ENCODE measurements around the gene MCTP1. TPM values are rescaled to one million over a fixed set of nuclear protein-coding genes. Genes with fewer than 3 reads are reported as not detected.
A peak's percentile ranks its signal among the peaks of the same experiment; 100 is the strongest.

Gene MCTP1
- polyA plus RNA-seq (2013) = 34.6 TPM

GRCh38 chr5:95284572-95285408 lies at the start of gene MCTP1:
TSS of gene MCTP1 (minus strand) at chr5:95285094.
- ChIA-PET POLR2A (no interaction called here), CTCF (interaction anchor here (0.6 to 2.2 kb wide), 9 partner anchors 10 to 315 kb away, joined by 3 to 7 read pairs (median 3); no protein-coding TSS in a partner anchor)
- H3K36me3 ChIP-seq (ENCODE audit: control insufficient read depth in 4 of 4, insufficient read depth in 4 of 4, low read length in 3 of 4) = no peaks in the 10 kb centered on the region
- peaks cover 8 to 25% (median 22%) of the 10 kb centered on the region in 4 experiments for H3K4me1 ChIP-seq (ENCODE audit: control extremely low read depth in 1 of 4, control insufficient read depth in 4 of 4, insufficient read depth in 4 of 4, low read length in 3 of 4)
- H3K27ac ChIP-seq (ENCODE audit: insufficient read depth in 1 of 2, low read depth in 1 of 2, low read length in 2 of 2, poor library complexity in 1 of 2, severe bottlenecking in 2 of 2) = no peak within 1 kb of the TSS
- peak; percentile 19 to 67 (median 49) for DNase-seq
- peaks cover 11 to 39% (median 24%) of the 10 kb centered on the region in 5 experiments for H3K27me3 ChIP-seq (replicated peaks in 2 of 5; ENCODE audit: control insufficient read depth in 4 of 5, insufficient read depth in 5 of 5, low read length in 4 of 5)
- H3K4me3 ChIP-seq (ENCODE audit: control insufficient read depth in 1 of 7, extremely low read depth in 1 of 7, insufficient read depth in 4 of 7, low read depth in 2 of 7, low read length in 6 of 7) = peak within 1 kb of the TSS; percentile 58 to 81 (median 75)
- H3K9me3 ChIP-seq (ENCODE audit: control extremely low read depth in 1 of 5, control insufficient read depth in 4 of 5, insufficient read depth in 2 of 5, low read depth in 1 of 5, low read length in 4 of 5) = peaks cover 0 to 1% (median 0%) of the 10 kb centered on the region in 5 experiments
- under 1% methylated on average over 63 of the region's 83 CpGs for WGBS (ENCODE audit: insufficient coverage)

GRCh38 chr5:95332158-95332557 lies 47.3 kb upstream of the MCTP1 start:
- ChIA-PET CTCF (no interaction called here), POLR2A (no interaction called here)
- no peak overlapping the region for H3K4me3 ChIP-seq (ENCODE audit: control insufficient read depth in 1 of 7, extremely low read depth in 1 of 7, insufficient read depth in 4 of 7, low read depth in 2 of 7, low read length in 6 of 7)
- no peaks in the 10 kb centered on the region for H3K27me3 ChIP-seq (replicated peaks in 2 of 5; ENCODE audit: control insufficient read depth in 4 of 5, insufficient read depth in 5 of 5, low read length in 4 of 5)
- no peaks in the 10 kb centered on the region for H3K36me3 ChIP-seq (ENCODE audit: control insufficient read depth in 4 of 4, insufficient read depth in 4 of 4, low read length in 3 of 4)
- DNase-seq = no peak
- H3K9me3 ChIP-seq (ENCODE audit: control extremely low read depth in 1 of 5, control insufficient read depth in 4 of 5, insufficient read depth in 2 of 5, low read depth in 1 of 5, low read length in 4 of 5) = no peaks in the 10 kb centered on the region
- WGBS (ENCODE audit: insufficient coverage) = 100% methylated on average over 3 of the region's 3 CpGs
- H3K4me1 ChIP-seq (ENCODE audit: control extremely low read depth in 1 of 4, control insufficient read depth in 4 of 4, insufficient read depth in 4 of 4, low read length in 3 of 4) = no peaks in the 10 kb centered on the region
- H3K27ac ChIP-seq (ENCODE audit: insufficient read depth in 1 of 2, low read depth in 1 of 2, low read length in 2 of 2, poor library complexity in 1 of 2, severe bottlenecking in 2 of 2) = no peak overlapping the region

GRCh38 chr5:95331358-95331757 lies 46.5 kb upstream of the MCTP1 start:
- Histone ChIP-seq H3K27me3 (replicated peaks in 2 of 5; ENCODE audit: control insufficient read depth in 4 of 5, insufficient read depth in 5 of 5, low read length in 4 of 5) (no peaks in the 10 kb centered on the region), H3K4me1 (ENCODE audit: control extremely low read depth in 1 of 4, control insufficient read depth in 4 of 4, insufficient read depth in 4 of 4, low read length in 3 of 4) (no peaks in the 10 kb centered on the region), H3K27ac (ENCODE audit: insufficient read depth in 1 of 2, low read depth in 1 of 2, low read length in 2 of 2, poor library complexity in 1 of 2, severe bottlenecking in 2 of 2) (no peak overlapping the region), H3K36me3 (ENCODE audit: control insufficient read depth in 4 of 4, insufficient read depth in 4 of 4, low read length in 3 of 4) (no peaks in the 10 kb centered on the region), H3K4me3 (ENCODE audit: control insufficient read depth in 1 of 7, extremely low read depth in 1 of 7, insufficient read depth in 4 of 7, low read depth in 2 of 7, low read length in 6 of 7) (no peak overlapping the region), H3K9me3 (ENCODE audit: control extremely low read depth in 1 of 5, control insufficient read depth in 4 of 5, insufficient read depth in 2 of 5, low read depth in 1 of 5, low read length in 4 of 5) (no peaks in the 10 kb centered on the region)
- CTCF ChIA-PET = no interaction called here
- DNase-seq = no peak
- WGBS (ENCODE audit: insufficient coverage) = 63% methylated on average over 3 of the region's 3 CpGs
- POLR2A ChIA-PET = no interaction called here

- no peaks in the 10 kb centered on the region for H3K4me1 ChIP-seq (ENCODE audit: control extremely low read depth in 1 of 4, control insufficient read depth in 4 of 4, insufficient read depth in 4 of 4, low read length in 3 of 4)
- no peak overlapping the region for H3K27ac ChIP-seq (ENCODE audit: insufficient read depth in 1 of 2, low read depth in 1 of 2, low read length in 2 of 2, poor library complexity in 1 of 2, severe bottlenecking in 2 of 2)
- ChIA-PET POLR2A (no interaction called here), CTCF (no interaction called here)
- H3K9me3 ChIP-seq (ENCODE audit: control extremely low read depth in 1 of 5, control insufficient read depth in 4 of 5, insufficient read depth in 2 of 5, low read depth in 1 of 5, low read length in 4 of 5) = no peaks in the 10 kb centered on the region
- 70% methylated on average over 5 of the region's 6 CpGs for WGBS (ENCODE audit: insufficient coverage)
- H3K36me3 ChIP-seq (ENCODE audit: control insufficient read depth in 4 of 4, insufficient read depth in 4 of 4, low read length in 3 of 4) = no peaks in the 10 kb centered on the region
- no peaks in the 10 kb centered on the region for H3K27me3 ChIP-seq (replicated peaks in 2 of 5; ENCODE audit: control insufficient read depth in 4 of 5, insufficient read depth in 5 of 5, low read length in 4 of 5)
- no peak overlapping the region for H3K4me3 ChIP-seq (ENCODE audit: control insufficient read depth in 1 of 7, extremely low read depth in 1 of 7, insufficient read depth in 4 of 7, low read depth in 2 of 7, low read length in 6 of 7)
- peak in 1 of 3 donors; percentile 1 for DNase-seq
Measured at GRCh38 chr5:95327211-95327610, 42.3 kb upstream of the MCTP1 start.

- Histone ChIP-seq H3K9me3 (ENCODE audit: control extremely low read depth in 1 of 5, control insufficient read depth in 4 of 5, insufficient read depth in 2 of 5, low read depth in 1 of 5, low read length in 4 of 5) (peaks cover 0 to 3% (median 0%) of the 10 kb centered on the region in 5 experiments), H3K27ac (ENCODE audit: insufficient read depth in 1 of 2, low read depth in 1 of 2, low read length in 2 of 2, poor library complexity in 1 of 2, severe bottlenecking in 2 of 2) (no peak overlapping the region), H3K4me3 (ENCODE audit: control insufficient read depth in 1 of 7, extremely low read depth in 1 of 7, insufficient read depth in 4 of 7, low read depth in 2 of 7, low read length in 6 of 7) (no peak overlapping the region), H3K4me1 (ENCODE audit: control extremely low read depth in 1 of 4, control insufficient read depth in 4 of 4, insufficient read depth in 4 of 4, low read length in 3 of 4) (no peaks in the 10 kb centered on the region), H3K36me3 (ENCODE audit: control insufficient read depth in 4 of 4, insufficient read depth in 4 of 4, low read length in 3 of 4) (no peaks in the 10 kb centered on the region), H3K27me3 (replicated peaks in 2 of 5; ENCODE audit: control insufficient read depth in 4 of 5, insufficient read depth in 5 of 5, low read length in 4 of 5) (no peaks in the 10 kb centered on the region)
- 97% methylated on average over 3 of the region's 4 CpGs for WGBS (ENCODE audit: insufficient coverage)
- ChIA-PET CTCF (no interaction called here), POLR2A (no interaction called here)
- DNase-seq = no peak
Measured at GRCh38 chr5:95317687-95318086, 32.8 kb upstream of the MCTP1 start.

- H3K27me3 ChIP-seq (replicated peaks in 2 of 5; ENCODE audit: control insufficient read depth in 4 of 5, insufficient read depth in 5 of 5, low read length in 4 of 5) = no peaks in the 10 kb centered on the region
- no peak overlapping the region for H3K4me3 ChIP-seq (ENCODE audit: control insufficient read depth in 1 of 7, extremely low read depth in 1 of 7, insufficient read depth in 4 of 7, low read depth in 2 of 7, low read length in 6 of 7)
- H3K4me1 ChIP-seq (ENCODE audit: control extremely low read depth in 1 of 4, control insufficient read depth in 4 of 4, insufficient read depth in 4 of 4, low read length in 3 of 4) = no peaks in the 10 kb centered on the region
- CTCF ChIA-PET = no interaction called here
- DNase-seq = no peak
- H3K9me3 ChIP-seq (ENCODE audit: control extremely low read depth in 1 of 5, control insufficient read depth in 4 of 5, insufficient read depth in 2 of 5, low read depth in 1 of 5, low read length in 4 of 5) = peaks cover 0 to 3% (median 0%) of the 10 kb centered on the region in 5 experiments
- no peak overlapping the region for H3K27ac ChIP-seq (ENCODE audit: insufficient read depth in 1 of 2, low read depth in 1 of 2, low read length in 2 of 2, poor library complexity in 1 of 2, severe bottlenecking in 2 of 2)
- WGBS (ENCODE audit: insufficient coverage) = 100% methylated on average over 2 of the region's 2 CpGs
- POLR2A ChIA-PET = no interaction called here
- H3K36me3 ChIP-seq (ENCODE audit: control insufficient read depth in 4 of 4, insufficient read depth in 4 of 4, low read length in 3 of 4) = no peaks in the 10 kb centered on the region
Measured at GRCh38 chr5:95317085-95317484, 32.2 kb upstream of the MCTP1 start.

GRCh38 chr5:95304711-95305110 lies 19.8 kb upstream of the MCTP1 start:
- no peak for DNase-seq
- Histone ChIP-seq H3K4me1 (ENCODE audit: control extremely low read depth in 1 of 4, control insufficient read depth in 4 of 4, insufficient read depth in 4 of 4, low read length in 3 of 4) (no peaks in the 10 kb centered on the region), H3K27me3 (replicated peaks in 2 of 5; ENCODE audit: control insufficient read depth in 4 of 5, insufficient read depth in 5 of 5, low read length in 4 of 5) (no peaks in the 10 kb centered on the region), H3K4me3 (ENCODE audit: control insufficient read depth in 1 of 7, extremely low read depth in 1 of 7, insufficient read depth in 4 of 7, low read depth in 2 of 7, low read length in 6 of 7) (no peak overlapping the region), H3K27ac (ENCODE audit: insufficient read depth in 1 of 2, low read depth in 1 of 2, low read length in 2 of 2, poor library complexity in 1 of 2, severe bottlenecking in 2 of 2) (no peak overlapping the region), H3K9me3 (ENCODE audit: control extremely low read depth in 1 of 5, control insufficient read depth in 4 of 5, insufficient read depth in 2 of 5, low read depth in 1 of 5, low read length in 4 of 5) (no peaks in the 10 kb centered on the region), H3K36me3 (ENCODE audit: control insufficient read depth in 4 of 4, insufficient read depth in 4 of 4, low read length in 3 of 4) (no peaks in the 10 kb centered on the region)
- POLR2A ChIA-PET = no interaction called here
- CTCF ChIA-PET = no interaction called here
- no CpG with 5 or more reads among the region's 2 CpGs for WGBS (ENCODE audit: insufficient coverage)
